Testis (tissue), 2 donors: ENCODE measurements around the gene CNIH3.
"Not testable (repeated sequence)": the region's sequence is repeated elsewhere in the genome, so short reads cannot be mapped to it uniquely, and the experiment has no call there.

ENCODE experiments used
- CTCF ChIP-seq, 3 experiments: fragments of 450-650 bp in 2 of 3; fragments of 200-600 bp in 1 of 3; sonication (generic) in 1 of 3; IDR thresholded peaks; one replicate each; pipeline ENCODE4 v1.5.1; 2016 to 2019; ENCODE audit warnings: antibody characterized with exemption in 3 of 3, mild to moderate bottlenecking in 2 of 3, moderate library complexity in 1 of 3
- POLR2A ChIP-seq: fragments of 450-650 bp; IDR thresholded peaks from one replicate; pipeline ENCODE4 v1.6.1; 2017; ENCODE audit warnings: antibody characterized with exemption, mild to moderate bottlenecking, moderate library complexity

- TF ChIP-seq CTCF (IDR thresholded peaks at IDR 0.05); POLR2A: not testable (repeated sequence)
Measured at GRCh38 chr1:224711231-224711756, 95.2 kb downstream of the CNIH3 start.
